Activated CD4-positive, alpha-beta T cell treated with anti-CD3 and anti-CD28 coated beads, Interleukin-2, amount 10 ng/mL, durations not matched to agents 24 days and 14 days (primary cell): ENCODE data around the gene CIDEA. TPM values are rescaled to one million over a fixed set of nuclear protein-coding genes. Genes with fewer than 3 reads are reported as not detected.

ENCODE experiments used
- DNase-seq: peaks from one replicate; pipeline ENCODE4 v3.0.0; 2022
- H3K27ac Mint-ChIP-seq: one replicate; pipeline ENCODE4 v1.8.0; 2022; ENCODE audit warnings: mild to moderate bottlenecking, mixed read lengths
- H3K27me3 Mint-ChIP-seq: one replicate; pipeline ENCODE4 v1.8.0; 2022; ENCODE audit warnings: mixed read lengths
- H3K36me3 Mint-ChIP-seq: one replicate; pipeline ENCODE4 v1.8.0; 2022; ENCODE audit warnings: low read depth, mild to moderate bottlenecking, mixed read lengths
- H3K4me1 Mint-ChIP-seq: one replicate; pipeline ENCODE4 v1.8.0; 2021; ENCODE audit warnings: mixed read lengths
- H3K4me3 Mint-ChIP-seq: one replicate; pipeline ENCODE4 v1.8.0; 2022; ENCODE audit warnings: mild to moderate bottlenecking, moderate library complexity, mixed read lengths
- H3K9me3 Mint-ChIP-seq: one replicate; pipeline ENCODE4 v1.8.0; 2021; ENCODE audit warnings: mixed read lengths
- intact Hi-C: fragments of 100-400 bp; cut with micrococcal nuclease; formaldehyde crosslinking; loops from one replicate; pipeline ENCODE4 v1.15.1; 2023
- total RNA-seq: library from RNA; stranded (reverse); gene quantifications from 2 replicates; pipeline ENCODE4 v1.2.3, GENCODE V29; 2022

CIDEA gene
- total RNA-seq, 1 donor from 2014 or later = not detected

- Mint-ChIP-seq H3K9me3 (no peaks in the 10 kb centered on the region), H3K4me1 (no peaks in the 10 kb centered on the region), H3K4me3 (peak overlapping the region; percentile 74), H3K27me3 (peaks cover 11% of the 10 kb centered on the region), H3K27ac (no peak overlapping the region), H3K36me3 (no peaks in the 10 kb centered on the region)
- intact Hi-C loops = no loop called here
- peak; percentile 87 for DNase-seq
Observed at GRCh38 chr18:12271376-12272235, 17.4 kb downstream of the CIDEA start.

- no peak for DNase-seq
- Mint-ChIP-seq H3K4me3 (no peak overlapping the region), H3K9me3 (no peaks in the 10 kb centered on the region), H3K27me3 (peaks cover 6% of the 10 kb centered on the region), H3K4me1 (no peaks in the 10 kb centered on the region), H3K36me3 (no peaks in the 10 kb centered on the region), H3K27ac (no peak overlapping the region)
- intact Hi-C loops = no loop called here
Observed at GRCh38 chr18:12274793-12275192, 20.6 kb downstream of the CIDEA start.

DNA sequence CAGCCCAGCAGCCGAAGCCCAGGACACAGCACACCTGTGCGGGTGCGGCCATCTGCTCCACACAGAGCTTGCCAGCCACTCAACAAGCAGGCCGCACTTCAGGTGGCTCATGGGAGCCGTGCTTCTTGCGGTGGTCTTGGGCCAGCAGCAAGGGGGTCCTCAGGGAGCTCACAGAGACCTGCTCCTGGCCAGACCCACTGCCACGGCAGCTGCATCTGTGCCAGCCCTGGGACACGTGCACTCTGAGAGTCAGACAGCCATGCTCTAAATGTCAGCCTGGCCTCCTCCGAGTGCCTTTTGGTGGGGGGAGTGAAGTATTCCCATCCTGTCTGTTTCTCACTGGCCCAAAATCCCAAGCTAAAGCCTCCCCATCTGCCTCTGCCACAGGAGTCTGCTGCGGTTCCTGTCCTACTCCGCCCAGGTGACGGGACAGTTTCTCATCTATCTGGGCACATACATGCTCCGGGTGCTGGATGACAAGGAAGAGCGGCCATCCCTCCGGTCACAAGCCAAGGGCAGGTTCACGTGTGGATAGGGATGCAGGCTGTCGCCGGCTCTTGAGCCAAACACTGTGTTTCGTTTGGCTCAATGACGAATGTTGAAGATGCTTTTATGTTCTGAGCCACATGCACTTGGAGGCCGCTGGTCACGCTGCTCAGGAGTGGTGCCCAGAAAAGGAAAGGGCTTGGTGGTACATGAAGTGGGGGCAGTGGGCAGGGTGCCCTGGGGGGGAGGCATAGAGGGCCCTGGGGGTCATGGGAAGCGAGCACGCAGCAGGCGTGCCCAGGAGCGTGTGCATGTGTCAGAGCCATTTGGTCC lies 22.8 kb downstream of the CIDEA start:
- no peak overlapping the region for H3K27ac Mint-ChIP-seq
- no peaks in the 10 kb centered on the region for H3K36me3 Mint-ChIP-seq
- H3K9me3 Mint-ChIP-seq = no peaks in the 10 kb centered on the region
- no peaks in the 10 kb centered on the region for H3K4me1 Mint-ChIP-seq
- intact Hi-C loops = no loop called here
- peaks cover 4% of the 10 kb centered on the region for H3K27me3 Mint-ChIP-seq
- DNase-seq = no peak
- no peak overlapping the region for H3K4me3 Mint-ChIP-seq

DNA sequence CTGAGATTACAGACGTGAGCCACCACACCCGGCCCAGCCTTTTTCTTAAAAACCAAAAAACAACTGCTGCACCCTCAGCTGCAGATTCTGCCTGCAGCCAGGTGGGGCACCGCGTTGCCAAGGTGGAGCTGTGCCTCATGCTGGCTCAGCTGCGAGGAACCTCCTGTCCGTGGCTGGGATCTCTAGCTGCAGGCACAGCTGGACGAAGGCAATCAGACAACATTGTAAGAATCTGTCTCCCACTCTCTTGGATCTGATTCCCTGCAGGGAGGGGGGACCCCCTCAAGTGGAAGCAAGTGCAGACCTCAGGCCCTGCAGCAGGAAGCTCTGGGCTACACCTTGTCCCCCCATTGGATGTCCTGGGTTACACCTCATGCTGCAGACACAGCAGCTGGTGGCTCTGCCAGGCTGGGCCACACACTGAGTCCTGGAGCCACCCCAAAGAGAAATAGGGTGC lies 24.1 kb downstream of the CIDEA start:
- DNase-seq = no peak
- intact Hi-C loops = no loop called here
- H3K27me3 Mint-ChIP-seq = peaks cover 8% of the 10 kb centered on the region
- H3K27ac Mint-ChIP-seq = no peak overlapping the region
- H3K9me3 Mint-ChIP-seq = no peaks in the 10 kb centered on the region
- no peaks in the 10 kb centered on the region for H3K4me1 Mint-ChIP-seq
- H3K36me3 Mint-ChIP-seq = no peaks in the 10 kb centered on the region
- H3K4me3 Mint-ChIP-seq = no peak overlapping the region

DNA sequence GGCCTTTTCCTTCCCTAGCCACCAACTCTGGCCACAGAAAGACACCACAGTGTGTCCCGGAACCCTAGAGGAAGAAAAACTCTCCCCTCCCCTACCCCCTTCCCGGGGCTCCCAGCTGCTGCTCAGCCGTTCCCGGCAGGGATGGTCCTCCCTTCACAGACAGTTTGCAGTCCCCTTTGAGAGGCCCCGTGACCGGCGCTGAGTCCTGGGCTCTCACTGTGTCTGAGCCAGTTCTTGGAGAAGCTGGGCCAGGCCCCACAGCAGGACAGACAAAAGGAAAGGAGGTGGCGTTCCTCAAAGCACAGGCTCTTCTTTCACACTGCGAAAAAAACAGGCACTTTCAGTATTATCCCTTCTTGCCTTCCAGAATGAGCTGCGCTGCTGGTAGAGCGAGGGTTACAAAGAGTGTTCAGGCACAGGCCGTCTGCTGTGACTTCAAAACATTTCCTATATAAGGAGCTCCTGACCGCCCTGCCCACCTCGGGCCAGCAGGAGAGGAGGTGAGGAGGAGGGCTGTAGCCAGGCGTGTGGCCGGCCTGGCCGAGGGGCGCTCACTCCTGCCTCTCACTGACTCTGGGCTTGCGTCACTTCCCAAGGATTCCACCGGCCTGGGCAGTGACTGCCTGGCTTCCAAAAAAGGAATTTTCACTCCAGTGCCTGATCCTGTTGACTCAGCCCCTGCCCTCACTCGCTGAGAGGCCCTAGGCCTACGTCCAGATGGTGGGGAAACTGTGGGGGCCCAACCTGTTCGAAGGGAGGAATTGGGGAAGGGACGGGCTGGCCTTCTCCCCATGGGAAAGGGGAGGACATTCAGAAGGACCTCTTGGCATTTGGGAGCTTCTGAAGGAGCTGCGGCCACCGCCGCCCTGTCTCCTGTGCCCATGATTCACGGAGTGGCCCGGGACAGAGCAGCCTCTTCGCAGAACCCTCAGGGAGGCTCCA lies 24.9 kb downstream of the CIDEA start:
- intact Hi-C loops = no loop called here
- no peaks in the 10 kb centered on the region for H3K36me3 Mint-ChIP-seq
- peaks cover 5% of the 10 kb centered on the region for H3K27me3 Mint-ChIP-seq
- H3K9me3 Mint-ChIP-seq = no peaks in the 10 kb centered on the region
- no peak overlapping the region for H3K4me3 Mint-ChIP-seq
- no peaks in the 10 kb centered on the region for H3K4me1 Mint-ChIP-seq
- DNase-seq = no peak
- H3K27ac Mint-ChIP-seq = no peak overlapping the region

DNA sequence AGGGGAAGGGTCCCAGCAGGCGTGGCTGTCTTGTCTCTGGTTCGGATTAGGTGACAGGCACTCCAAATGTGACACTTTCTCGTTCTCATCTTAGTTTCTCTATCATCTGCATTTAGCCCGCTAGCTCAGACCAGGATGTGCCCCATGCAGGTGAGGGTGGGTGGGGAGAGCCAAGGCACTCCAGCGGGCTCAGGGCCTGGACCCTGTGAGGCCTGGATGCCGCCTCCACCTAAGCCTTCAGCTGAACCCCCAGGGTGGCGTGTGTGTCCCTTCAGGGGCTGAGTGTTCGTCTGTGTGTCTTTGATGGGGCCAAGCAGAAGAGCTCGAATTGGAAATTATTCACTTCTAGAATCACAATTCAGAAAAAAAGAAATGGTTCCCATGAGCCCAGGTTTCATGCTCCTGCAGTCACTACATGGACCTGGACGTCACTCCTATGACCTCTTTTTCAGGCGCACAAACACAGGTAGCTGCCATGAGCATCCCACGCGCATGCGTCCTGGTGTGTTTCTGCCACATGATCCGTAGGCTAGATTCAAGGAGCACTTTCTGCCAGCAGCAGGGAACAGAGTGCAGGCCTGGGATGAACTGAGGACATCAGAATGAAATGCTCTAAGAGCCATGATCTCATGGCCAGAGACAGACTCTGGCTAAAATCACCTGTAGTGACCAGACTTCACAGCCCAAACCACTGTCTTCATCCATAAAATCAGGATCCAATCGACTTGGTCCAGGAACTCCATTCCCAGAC lies 25.8 kb downstream of the CIDEA start:
- no peak overlapping the region for H3K4me3 Mint-ChIP-seq
- H3K27ac Mint-ChIP-seq = no peak overlapping the region
- H3K36me3 Mint-ChIP-seq = no peaks in the 10 kb centered on the region
- intact Hi-C loops = no loop called here
- no peak for DNase-seq
- no peaks in the 10 kb centered on the region for H3K4me1 Mint-ChIP-seq
- peaks cover 13% of the 10 kb centered on the region for H3K27me3 Mint-ChIP-seq
- H3K9me3 Mint-ChIP-seq = no peaks in the 10 kb centered on the region

GRCh38 chr18:12281861-12282260 lies 27.7 kb downstream of the CIDEA start:
- no peak for DNase-seq
- intact Hi-C loops = no loop called here
- H3K9me3 Mint-ChIP-seq = no peaks in the 10 kb centered on the region
- no peaks in the 10 kb centered on the region for H3K4me1 Mint-ChIP-seq
- H3K27ac Mint-ChIP-seq = no peak overlapping the region
- H3K36me3 Mint-ChIP-seq = no peaks in the 10 kb centered on the region
- H3K27me3 Mint-ChIP-seq = peaks cover 26% of the 10 kb centered on the region
- no peak overlapping the region for H3K4me3 Mint-ChIP-seq

DNA sequence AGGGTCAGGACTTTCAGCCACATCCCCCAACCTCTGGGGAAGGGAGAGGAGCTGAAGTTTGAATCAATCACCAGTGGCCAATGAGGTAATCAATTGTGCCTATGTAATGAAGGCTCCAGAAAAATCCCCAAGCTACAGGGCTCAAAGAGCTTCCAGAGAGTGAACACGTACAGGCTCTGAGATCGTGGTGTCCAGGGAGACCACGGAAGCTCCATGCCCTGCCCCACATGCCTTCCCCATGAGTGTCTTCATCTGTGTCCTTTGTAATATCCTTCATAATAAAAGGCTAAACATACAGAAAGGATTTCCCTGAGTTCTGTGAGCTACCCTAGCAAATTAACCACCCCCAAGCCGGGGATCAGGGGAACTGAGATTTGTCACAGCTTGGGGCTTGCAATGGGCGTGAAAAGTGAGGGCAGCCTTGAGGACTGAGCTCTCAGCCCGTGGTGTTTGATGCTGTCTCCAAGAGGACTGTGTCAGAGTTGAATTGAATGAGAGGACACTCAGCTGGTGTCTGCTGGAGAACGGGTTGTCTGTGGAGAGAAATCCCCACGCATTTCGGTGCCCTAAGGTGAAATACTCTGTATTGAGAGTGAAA lies 28.4 kb downstream of the CIDEA start:
- H3K4me1 Mint-ChIP-seq = no peaks in the 10 kb centered on the region
- intact Hi-C loops = no loop called here
- H3K4me3 Mint-ChIP-seq = no peak overlapping the region
- peaks cover 27% of the 10 kb centered on the region for H3K27me3 Mint-ChIP-seq
- H3K27ac Mint-ChIP-seq = no peak overlapping the region
- H3K9me3 Mint-ChIP-seq = no peaks in the 10 kb centered on the region
- no peaks in the 10 kb centered on the region for H3K36me3 Mint-ChIP-seq
- no peak for DNase-seq

DNA sequence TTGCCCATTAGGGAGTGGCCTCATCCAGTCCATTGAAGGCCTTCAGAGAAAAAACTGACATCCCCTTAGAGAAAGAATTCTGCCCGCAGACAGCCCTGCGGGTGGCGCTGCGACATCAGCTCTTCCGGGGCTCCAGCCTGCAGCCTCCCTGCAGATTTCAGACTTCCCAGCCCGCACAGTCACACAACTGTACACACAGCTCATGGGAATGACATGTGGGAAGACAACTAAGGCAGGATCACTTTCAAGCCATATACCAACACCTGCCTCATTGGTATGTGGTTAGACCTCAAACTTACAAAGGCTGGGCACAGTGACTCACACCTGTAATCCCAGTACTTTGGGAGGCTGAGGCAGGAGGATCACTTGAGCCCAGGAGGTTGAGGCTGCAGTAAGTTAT lies 29.1 kb downstream of the CIDEA start:
- H3K27me3 Mint-ChIP-seq = peaks cover 34% of the 10 kb centered on the region
- H3K36me3 Mint-ChIP-seq = no peaks in the 10 kb centered on the region
- H3K27ac Mint-ChIP-seq = no peak overlapping the region
- H3K4me3 Mint-ChIP-seq = no peak overlapping the region
- peaks cover 4% of the 10 kb centered on the region for H3K4me1 Mint-ChIP-seq
- no peak for DNase-seq
- H3K9me3 Mint-ChIP-seq = no peaks in the 10 kb centered on the region
- intact Hi-C loops = no loop called here

- Mint-ChIP-seq H3K27ac (no peak overlapping the region), H3K4me3 (no peak overlapping the region), H3K4me1 (peaks cover 4% of the 10 kb centered on the region), H3K9me3 (no peaks in the 10 kb centered on the region), H3K27me3 (peaks cover 38% of the 10 kb centered on the region), H3K36me3 (no peaks in the 10 kb centered on the region)
- intact Hi-C loops = no loop called here
- no peak for DNase-seq
Observed at GRCh38 chr18:12283666-12284065, 29.5 kb downstream of the CIDEA start.

DNA sequence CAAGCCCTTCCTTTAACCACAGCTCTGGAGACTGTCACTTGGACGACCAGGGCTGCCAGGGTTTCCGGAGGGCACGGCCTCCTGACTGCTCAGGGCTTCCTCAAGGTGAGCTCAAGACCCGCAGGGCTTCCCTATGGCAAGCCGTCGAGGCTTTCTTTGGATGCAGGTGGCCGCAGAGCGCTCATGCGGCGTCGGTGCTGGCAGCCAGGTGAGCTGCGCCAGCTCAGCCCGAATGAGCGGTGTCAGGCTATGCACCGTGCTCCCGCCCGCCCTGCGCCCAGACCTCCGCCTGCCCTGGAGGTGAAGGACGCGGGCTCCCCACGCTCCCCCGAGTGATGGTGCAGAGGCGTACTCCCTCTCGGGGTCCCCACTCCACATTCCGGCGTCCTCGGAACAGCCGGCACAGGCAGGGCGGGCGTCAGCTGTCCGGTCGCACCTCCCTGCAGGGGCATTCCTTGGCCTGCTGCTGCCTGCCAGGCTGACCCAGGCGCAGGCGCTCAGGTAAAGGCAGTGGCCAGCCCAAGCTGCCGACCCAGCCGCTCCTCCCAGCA lies 33.0 kb downstream of the CIDEA start:
- H3K27ac Mint-ChIP-seq = no peak overlapping the region
- H3K27me3 Mint-ChIP-seq = peaks cover 54% of the 10 kb centered on the region
- no peak overlapping the region for H3K4me3 Mint-ChIP-seq
- H3K36me3 Mint-ChIP-seq = no peaks in the 10 kb centered on the region
- intact Hi-C loops = no loop called here
- H3K9me3 Mint-ChIP-seq = no peaks in the 10 kb centered on the region
- DNase-seq = no peak
- H3K4me1 Mint-ChIP-seq = peaks cover 4% of the 10 kb centered on the region

DNA sequence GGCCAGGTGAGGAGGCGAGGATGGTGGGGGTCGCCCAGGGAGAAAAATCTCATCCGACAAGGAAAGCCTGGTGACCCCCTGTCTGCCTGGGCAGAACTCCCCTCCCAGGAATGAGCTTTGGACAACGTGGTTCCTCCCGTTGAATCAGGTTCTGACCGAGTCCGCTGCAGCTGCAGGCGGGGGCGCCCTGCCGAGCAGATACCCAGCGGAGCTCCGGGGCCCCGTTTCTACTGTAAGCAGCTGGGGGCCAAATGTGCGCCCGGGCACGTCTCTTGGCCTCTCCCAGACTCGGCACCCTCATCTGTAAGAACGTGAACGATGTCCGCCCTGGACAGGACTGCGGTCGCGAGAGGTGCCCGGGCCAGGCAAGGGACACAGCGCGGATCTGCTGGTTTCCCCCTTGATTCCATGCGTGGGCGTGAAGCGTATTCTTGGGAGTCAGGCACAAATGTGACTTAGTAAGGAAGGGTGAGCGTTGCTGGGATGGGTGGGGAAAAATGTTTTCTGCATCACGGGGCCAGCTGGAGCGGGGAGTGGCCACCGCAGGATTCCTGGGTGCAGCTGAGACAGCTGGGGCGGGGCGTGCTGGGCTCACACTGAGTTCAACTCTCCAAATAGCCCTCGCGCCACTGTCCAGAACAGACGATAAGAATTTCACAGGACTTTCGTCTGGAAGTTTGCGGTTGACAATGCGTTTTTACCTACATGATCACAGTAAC lies 33.7 kb downstream of the CIDEA start:
- H3K9me3 Mint-ChIP-seq = no peaks in the 10 kb centered on the region
- no peaks in the 10 kb centered on the region for H3K36me3 Mint-ChIP-seq
- peaks cover 52% of the 10 kb centered on the region for H3K27me3 Mint-ChIP-seq
- no peak overlapping the region for H3K4me3 Mint-ChIP-seq
- H3K4me1 Mint-ChIP-seq = peaks cover 4% of the 10 kb centered on the region
- H3K27ac Mint-ChIP-seq = no peak overlapping the region
- DNase-seq = no peak
- intact Hi-C loops = no loop called here
